T-cell (primary cell): ENCODE results near the gene UBA5. TPM values are rescaled to one million over a fixed set of nuclear protein-coding genes. Genes with fewer than 3 reads are reported as not detected.
A peak's percentile ranks its signal among the peaks of the same experiment; 100 is the strongest.

Experiments used
- ATAC-seq, 4 experiments: fragments of 200-7000 bp in 3 of 4; fragments of 150-1000 bp in 1 of 4; cut with Tn5 transposase; replicated peaks in 1 of 4; 1 replicate in 3 of 4; 2 replicates in 1 of 4; pipeline ENCODE4 v1.10.0; 2021; ENCODE audit warnings: moderate library complexity in 3 of 4, mild to moderate bottlenecking in 2 of 4, moderate number of reproducible peaks in 1 of 4
- CTCF ChIA-PET, 2 donors: fragments of 300-600 bp; sonication (Branson Sonifier 250); formaldehyde crosslinking; loops; one replicate each; lab custom pipeline; 2022; ENCODE audit warnings: antibody characterized with exemption in 2 of 2; lab: Charles Lee
- POLR2A ChIA-PET, 2 donors: fragments of 300-600 bp; sonication (Branson Sonifier 250); formaldehyde crosslinking; loops; one replicate each; lab custom pipeline; 2022; ENCODE audit warnings: antibody characterized with exemption in 2 of 2; lab: Charles Lee
- DNase-seq, 35 experiments: peaks; one replicate each; pipeline versions ENCODE4 v3.0.0 to v3.0.0-alpha.2; 2013 to 2023
- H3K27ac ChIP-seq: one replicate; pipeline ENCODE4 v1.5.1; 2013; ENCODE audit warnings: low read length
- H3K27me3 ChIP-seq, 2 experiments: replicated peaks in 1 of 2; 1 replicate in 1 of 2; 2 replicates in 1 of 2; pipeline versions ENCODE4 v1.6.1 to v1.7.0; 2013; ENCODE audit warnings: low read length in 1 of 2, mixed read lengths in 1 of 2; ENCODE audit not compliant: control insufficient read depth in 2 of 2, insufficient read depth in 2 of 2; ENCODE audit errors: extremely low read depth in 1 of 2
- H3K36me3 ChIP-seq, 2 donors: 1 replicate in 1 of 2; 2 replicates in 1 of 2; pipeline versions ENCODE4 v1.6.1 to v1.7.0; 2013; ENCODE audit warnings: low read length in 1 of 2; ENCODE audit not compliant: control insufficient read depth in 2 of 2, insufficient read depth in 1 of 2; ENCODE audit errors: extremely low read depth in 1 of 2
- H3K4me1 ChIP-seq, 2 experiments: 1 replicate in 1 of 2; 2 replicates in 1 of 2; pipeline versions ENCODE4 v1.6.1 to v1.7.0; 2013; ENCODE audit warnings: low read length in 2 of 2, mixed read lengths in 1 of 2; ENCODE audit not compliant: insufficient read depth in 2 of 2, control insufficient read depth in 1 of 2; ENCODE audit errors: extremely low read depth in 1 of 2
- H3K4me3 ChIP-seq, 2 donors: 1 replicate in 1 of 2; 2 replicates in 1 of 2; pipeline versions ENCODE4 v1.5.1 to v1.7.0; 2013; ENCODE audit warnings: mild to moderate bottlenecking in 2 of 2, low read length in 1 of 2, moderate library complexity in 1 of 2; ENCODE audit not compliant: control insufficient read depth in 1 of 2; ENCODE audit errors: extremely low read depth in 1 of 2
- H3K9me3 ChIP-seq: 2 replicates; pipeline ENCODE4 v1.7.0; 2013
- H3K27ac Mint-ChIP-seq, 2 donors: one replicate each; pipeline ENCODE4 v1.8.0; 2020 to 2021; ENCODE audit warnings: mild to moderate bottlenecking in 2 of 2, mixed read lengths in 2 of 2
- H3K27me3 Mint-ChIP-seq, 2 donors: one replicate each; pipeline ENCODE4 v1.8.0; 2021 to 2022; ENCODE audit warnings: mixed read lengths in 2 of 2
- H3K36me3 Mint-ChIP-seq: one replicate; pipeline ENCODE4 v1.8.0; 2021; ENCODE audit warnings: mixed read lengths
- H3K4me1 Mint-ChIP-seq, 3 donors: one replicate each; pipeline ENCODE4 v1.8.0; 2020 to 2022; ENCODE audit warnings: mixed read lengths in 3 of 3, mild to moderate bottlenecking in 1 of 3
- H3K4me3 Mint-ChIP-seq, 3 donors: one replicate each; pipeline ENCODE4 v1.8.0; 2020 to 2022; ENCODE audit warnings: mild to moderate bottlenecking in 3 of 3, mixed read lengths in 3 of 3, moderate library complexity in 3 of 3
- H3K9me3 Mint-ChIP-seq, 3 donors: one replicate each; pipeline ENCODE4 v1.8.0; 2020 to 2022; ENCODE audit warnings: mixed read lengths in 3 of 3
- WGBS: methylation state at CpG from one replicate; pipeline ENCODE4 v1.1.5; 2013; ENCODE audit warnings: missing lambda C conversion rate; ENCODE audit not compliant: insufficient coverage; 5-methylcytosine and 5-hydroxymethylcytosine counted together
- total RNA-seq, 35 experiments: library from RNA in 6 of 35; stranded (reverse) in 6 of 35; fragments of 120-200 nt in 1 of 35; gene quantifications; one replicate each; pipeline versions ENCODE4 v1.2.1 to v1.2.4 and lab custom pipeline; 2013 to 2026

The UBA5 gene
- total RNA-seq, 5 donors from 2014 or later (not counting 1 experiment from before 2014, with no cell fraction given), result 24.7 to 42.2 (median 27.7) TPM

DNA sequence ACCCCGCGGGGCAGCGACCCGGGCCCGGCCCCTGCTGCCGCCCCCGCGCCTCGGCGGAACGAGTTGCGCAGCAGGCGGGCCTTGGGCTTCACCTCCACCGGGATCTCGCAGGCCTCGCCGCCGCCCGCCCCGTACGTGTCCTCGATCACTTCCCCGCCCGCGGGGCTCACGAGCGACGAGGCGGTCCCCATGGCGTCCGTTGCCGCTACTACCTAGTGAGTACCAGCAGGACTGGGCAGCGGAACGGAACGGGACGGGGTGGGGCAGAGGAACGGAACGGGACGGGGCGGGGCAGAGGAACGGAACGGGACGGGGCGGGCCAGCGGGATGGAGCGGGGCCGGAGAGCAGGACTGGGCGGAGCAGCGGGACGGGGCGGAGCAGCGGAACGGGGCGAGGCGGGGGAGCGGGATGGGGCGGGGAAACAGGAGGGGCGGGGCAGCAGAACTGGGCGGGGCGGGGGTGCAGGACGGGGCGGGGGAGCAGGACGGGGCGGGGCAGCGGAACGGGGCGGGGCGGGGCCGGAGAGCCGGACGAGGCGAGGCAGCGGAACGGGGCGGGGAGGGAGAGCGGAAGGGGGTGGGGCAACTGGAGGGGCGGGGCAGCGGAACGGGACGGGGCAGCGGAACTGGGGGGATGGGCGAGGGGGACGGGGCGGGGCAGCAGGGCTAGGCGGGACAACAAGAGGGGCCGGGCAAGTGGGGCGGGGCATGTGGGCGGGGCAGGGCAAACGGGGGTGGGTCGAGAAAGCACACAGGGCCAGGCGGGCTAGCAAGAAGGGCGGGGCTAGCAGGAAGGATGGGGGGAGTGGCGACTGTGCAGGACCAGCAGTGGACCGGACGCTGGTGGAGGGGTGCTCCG is 62.3 kb downstream of the UBA5 start, which contains the start of gene NPHP3:
Gene NPHP3 (minus strand): TSS at position 245 of the 859 bp plus-strand sequence. CDS start 54 bp downstream, at position 191.
- CTCF ChIA-PET, result interaction anchor here in 1 of 2 donors (0.5 to 1.0 kb wide), 2 partner anchors 851 to 855 kb away, joined by 3 read pairs; partner anchors contain the start of gene CDV3
- 1% methylated on average over 55 of the region's 96 CpGs for WGBS
- Mint-ChIP-seq H3K4me3 (peak within 1 kb of the TSS; percentile 90 to 92 (median 91)), H3K27me3 (peaks cover 0 to 4% of the 10 kb centered on the region in 2 donors), H3K27ac (peak within 1 kb of the TSS; percentile 77 to 90), H3K9me3 (no peaks in the 10 kb centered on the region), H3K4me1 (peaks cover 43% of the 10 kb centered on the region in 3 donors), H3K36me3 (peaks cover 10% of the 10 kb centered on the region)
- peak within 1 kb of the TSS; percentile 88 to 91 for H3K4me3 ChIP-seq
- H3K36me3 ChIP-seq, result peaks cover 0 to 3% of the 10 kb centered on the region in 2 donors
- DNase-seq (peak; percentile 80 to 98 (median 95)), ATAC-seq (peak; percentile 80 to 84 (median 83))
- no peaks in the 10 kb centered on the region for H3K9me3 ChIP-seq
- no peaks in the 10 kb centered on the region for H3K27me3 ChIP-seq
- peaks cover 16 to 24% of the 10 kb centered on the region in 2 experiments for H3K4me1 ChIP-seq
- peak within 1 kb of the TSS; percentile 69 for H3K27ac ChIP-seq
- POLR2A ChIA-PET, result interaction anchor here (0.5 to 1.1 kb wide), 3 partner anchors 9 to 862 kb away, joined by 3 to 5 read pairs (median 4); partner anchors contain the start of gene CDV3 (in 1 of the 2)

DNA sequence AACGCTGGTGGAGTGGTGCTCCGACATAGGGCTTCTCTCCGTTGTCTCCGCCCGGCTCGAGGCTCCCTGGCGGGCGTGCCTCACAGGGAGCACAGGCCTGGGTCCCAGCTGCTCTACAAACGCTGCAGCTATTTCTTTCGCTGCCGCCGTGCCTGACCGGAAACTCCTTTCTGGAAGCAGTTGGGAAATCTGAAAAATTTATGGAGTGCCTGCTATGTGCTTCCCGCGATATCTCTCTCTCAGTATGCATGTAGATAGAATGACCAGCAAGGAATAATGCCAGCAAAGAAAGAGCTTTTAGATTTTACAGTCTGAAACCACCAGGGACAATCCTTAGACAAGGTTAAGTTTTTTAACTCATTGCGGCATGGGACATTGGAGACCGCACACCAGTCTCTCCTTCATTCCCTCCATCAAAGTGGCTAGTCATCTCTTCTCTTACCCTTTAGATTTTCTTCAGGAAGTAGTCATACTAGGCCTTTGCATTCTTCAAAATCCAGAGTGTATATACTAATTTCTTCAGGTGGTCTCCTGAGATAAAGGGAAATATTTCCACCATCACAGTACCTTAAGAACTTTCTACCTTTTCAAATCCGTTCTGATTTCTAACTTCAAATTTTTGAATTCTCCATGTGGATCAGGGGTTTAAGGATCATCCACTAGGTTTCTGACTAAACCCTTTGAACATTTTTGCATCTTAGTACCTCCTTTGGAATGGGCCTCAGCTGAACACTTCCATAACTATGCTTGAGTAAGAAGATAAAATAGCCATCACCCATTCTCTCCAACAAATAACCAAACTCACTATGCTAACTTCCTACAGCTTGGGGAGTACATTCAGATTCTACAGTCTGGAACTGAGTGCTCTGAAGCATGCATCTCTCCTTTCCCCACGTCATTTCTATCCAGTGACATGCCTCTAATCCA is 63.2 kb downstream of the UBA5 start:
- Histone ChIP-seq H3K36me3 (peaks cover 0 to 3% of the 10 kb centered on the region in 2 donors), H3K27me3 (no peaks in the 10 kb centered on the region), H3K27ac (peak overlapping the region; percentile 69), H3K9me3 (no peaks in the 10 kb centered on the region), H3K4me3 (peak overlapping the region; percentile 67 to 74), H3K4me1 (peaks cover 16 to 24% of the 10 kb centered on the region in 2 experiments)
- Mint-ChIP-seq H3K27me3 (peaks cover 6 to 9% of the 10 kb centered on the region in 2 donors), H3K9me3 (no peaks in the 10 kb centered on the region), H3K27ac (peak overlapping the region; percentile 77 to 90), H3K36me3 (peaks cover 8% of the 10 kb centered on the region), H3K4me1 (peaks cover 41 to 43% (median 42%) of the 10 kb centered on the region in 3 donors), H3K4me3 (peak overlapping the region; percentile 80 to 92 (median 84))
- ATAC-seq (no peak), DNase-seq (no peak)
- WGBS, result 19% methylated on average over 11 of the region's 19 CpGs
- ChIA-PET POLR2A (interaction anchor here (0.5 to 1.1 kb wide), 2 partner anchors 10 to 850 kb away, joined by 3 to 4 read pairs; partner anchors contain the start of gene CDV3 (in 1 of the 2)), CTCF (interaction anchor here (0.5 to 0.7 kb wide), 3 partner anchors 699 to 1768 kb away, joined by 3 to 4 read pairs (median 3); no protein-coding TSS in a partner anchor)

- Histone ChIP-seq H3K36me3 (no peaks in the 10 kb centered on the region), H3K27me3 (no peaks in the 10 kb centered on the region), H3K4me1 (peaks cover 6 to 10% of the 10 kb centered on the region in 2 experiments), H3K9me3 (no peaks in the 10 kb centered on the region), H3K27ac (no peak overlapping the region), H3K4me3 (no peak overlapping the region)
- Mint-ChIP-seq H3K4me1 (peaks cover 14 to 15% (median 15%) of the 10 kb centered on the region in 3 donors), H3K36me3 (no peaks in the 10 kb centered on the region), H3K9me3 (no peaks in the 10 kb centered on the region), H3K4me3 (no peak overlapping the region), H3K27ac (no peak overlapping the region), H3K27me3 (peaks cover 14 to 20% of the 10 kb centered on the region in 2 donors)
- CTCF ChIA-PET, result interaction anchor here (0.6 to 2.3 kb wide), 21 partner anchors 8 to 1092 kb away, joined by 3 to 20 read pairs (median 4); partner anchors contain the start of gene CDV3 (in 1 of the 2)
- no peak for ATAC-seq
- DNase-seq, result peak in 2 of 35 experiments; percentile 21 to 77
- no CpG with 5 or more reads among the region's 2 CpGs for WGBS
- POLR2A ChIA-PET, result no interaction called here
These were observed 66.3 kb downstream of the UBA5 start for GRCh38 chr3:132726341-132726823.

Other genes with a start within 250 kb of the UBA5 start
- 10 to 100 TPM; 28.7 to 33.7 (median 31.3) TPM for gene DNAJC13, start 242.8 kb upstream of the UBA5 start, total RNA-seq
- gene ACKR4, start 63.1 kb upstream of the UBA5 start, total RNA-seq, result under 1 TPM in 3 of 5 donors, not detected in 2; 0.15 to 0.37 (median 0.25) TPM
- 10 to 100 TPM; 25.1 to 35.2 (median 32.2) TPM for gene ACAD11, start 520 bp upstream of the UBA5 start, total RNA-seq
- gene NPHP3, start 62.1 kb downstream of the UBA5 start, total RNA-seq, result 10 to 100 TPM; 28.2 to 60.8 (median 52.1) TPM